HepG2 (cell line): Measurements from ENCODE around the gene RSL1D1. TPM values are rescaled to one million over a fixed set of nuclear protein-coding genes. Genes with fewer than 3 reads are reported as not detected.
"Not testable (repeated sequence)": the region's sequence is repeated elsewhere in the genome, so short reads cannot be mapped to it uniquely, and the experiment has no call there.

ENCODE experiments used
- ATAC-seq: fragments of 200-7000 bp; cut with Tn5 transposase; 3 replicates; pipeline ENCODE4 v1.9.1; 2020; ENCODE audit warnings: mild to moderate bottlenecking, moderate library complexity
- BruUV-seq: library from RNA; stranded (reverse); fragments of 400-500 nt; replicated peaks from 2 replicates; lab custom pipeline; 2021; lab: Mats Ljungman, UMichigan
- CTCF ChIA-PET: fragments of 300-600 bp; formaldehyde crosslinking; extraction: SDS; loops from one replicate; lab custom pipeline; 2021; ENCODE audit warnings: low total read pairs, inconsistent platforms, low intra/inter-chr PET ratio; lab: Yijun Ruan, JAX
- POLR2A ChIA-PET: fragments of 350-600 bp; sonication (Branson Sonifier 250); formaldehyde crosslinking; loops from one replicate; lab custom pipeline; 2020; ENCODE audit warnings: antibody characterized with exemption, inconsistent platforms; lab: Yijun Ruan, JAX
- DNase-seq: peaks from one replicate; pipeline ENCODE4 v3.0.0-alpha.2; 2015; ENCODE audit warnings: low spot score
- FAIRE-seq: peaks from 3 replicates; lab custom pipeline; 2011; peaks lifted over from hg19 to GRCh38; lab: Jason Lieb, UNC
- H2AFZ ChIP-seq: one replicate; pipeline ENCODE4 v1.6.1; 2011; ENCODE audit warnings: low read length, inconsistent platforms
- H3K27ac ChIP-seq: fragments of 300-600 bp; 3 replicates; pipeline ENCODE4 v1.8.0; 2011; ENCODE audit warnings: mixed run types, mild to moderate bottlenecking, mixed read lengths, low read length, inconsistent platforms; ENCODE audit not compliant: insufficient read depth; ENCODE audit errors: extremely low read length
- H3K27me3 ChIP-seq, 2 experiments: fragments of 200-600 bp in 1 of 2; 2 replicates in 1 of 2; 3 replicates in 1 of 2; pipeline versions ENCODE4 v1.6.0 to v1.8.0; 2011; ENCODE audit warnings: low read length in 2 of 2, mild to moderate bottlenecking in 2 of 2, moderate library complexity in 2 of 2, inconsistent platforms in 1 of 2; ENCODE audit not compliant: insufficient read depth in 2 of 2, control insufficient read depth in 1 of 2
- H3K36me3 ChIP-seq, 2 experiments: fragments of 200-600 bp in 1 of 2; replicated peaks in 1 of 2; 2 replicates in 1 of 2; 3 replicates in 1 of 2; pipeline versions ENCODE4 v1.5.1 to v1.8.0; 2011; ENCODE audit warnings: low read length in 2 of 2, inconsistent platforms in 1 of 2; ENCODE audit not compliant: insufficient read depth in 2 of 2, control insufficient read depth in 1 of 2
- H3K4me1 ChIP-seq: 2 replicates; pipeline ENCODE4 v1.5.1; 2012; ENCODE audit warnings: low read length, inconsistent platforms; ENCODE audit not compliant: insufficient read depth
- H3K4me2 ChIP-seq: 2 replicates; pipeline ENCODE4 v1.6.0; 2011; ENCODE audit warnings: low read depth, low read length, inconsistent platforms
- H3K4me3 ChIP-seq, 3 experiments: fragments of 200-600 bp in 1 of 3; sonication (generic), shearing (Covaris generic) in 1 of 3; replicated peaks in 1 of 3; 2 replicates each; pipeline ENCODE4 v1.5.1; 2011 to 2016; ENCODE audit warnings: low read length in 3 of 3, inconsistent platforms in 2 of 3, low read depth in 2 of 3, mild to moderate bottlenecking in 2 of 3, control low read depth in 1 of 3, mixed read lengths in 1 of 3; ENCODE audit not compliant: insufficient read depth in 1 of 3
- H3K79me2 ChIP-seq: one replicate; pipeline ENCODE4 v1.6.1; 2011; ENCODE audit warnings: low read length, inconsistent platforms; ENCODE audit not compliant: insufficient read depth
- H3K9ac ChIP-seq: 2 replicates; pipeline ENCODE4 v1.6.0; 2011; ENCODE audit warnings: mild to moderate bottlenecking, low read depth, low read length, inconsistent platforms; ENCODE audit not compliant: insufficient read depth
- H3K9me3 ChIP-seq: 2 replicates; pipeline ENCODE4 v1.5.1; 2012; ENCODE audit warnings: mild to moderate bottlenecking, low read length
- H4K20me1 ChIP-seq: 2 replicates; pipeline ENCODE4 v1.6.0; 2011; ENCODE audit warnings: inconsistent platforms, mild to moderate bottlenecking, low read length, moderate library complexity; ENCODE audit not compliant: insufficient read depth
- ZNF264 ChIP-seq: sonication (generic); formaldehyde crosslinking; IDR thresholded peaks from 2 replicates; pipeline ENCODE4 v1.4.0; 2020; ENCODE audit warnings: missing genetic modification reagents
- ZNF441 ChIP-seq: sonication (generic); formaldehyde crosslinking; IDR thresholded peaks from 2 replicates; pipeline ENCODE4 v1.7.0; 2021; ENCODE audit warnings: missing genetic modification reagents, borderline replicate concordance
- WGBS: methylation state at CpG from one replicate; pipeline ENCODE4 v1.1.6; 2017; ENCODE audit warnings: low lambda C conversion rate; 5-methylcytosine and 5-hydroxymethylcytosine counted together
- in situ Hi-C: cut with HindIII; loops from 2 replicates; pipeline ENCODE4 v1.10.0; 2017; ENCODE audit warnings: low pct_unique_long_range_greater_than_20kb; ENCODE audit not compliant: extremely low pct_ligation_motif_present
- intact Hi-C: fragments of 100-400 bp; cut with micrococcal nuclease; formaldehyde crosslinking; loops from one replicate; pipeline ENCODE4 v1.10.0; 2022; ENCODE audit not compliant: unreplicated experiment
- polyA plus RNA-seq, 8 experiments: library from polyadenylated mRNA; depleted of rRNA in 3 of 8; stranded (reverse) in 7 of 8; unstranded in 1 of 8; fragments of >200 nt; fragmentation: Illumina TruSeq in 4 of 8; extraction: Trizol in 4 of 8; gene quantifications; 2 replicates each; pipeline versions ENCODE4 v1.2.1 to v1.2.3, GENCODE V29; 2011 to 2016; ENCODE audit warnings: low read depth in 4 of 8, missing spikeins in 1 of 8, mixed read lengths in 1 of 8; ENCODE audit not compliant: insufficient read depth in 1 of 8
- total RNA-seq, 5 experiments: library from RNA; depleted of rRNA; stranded (reverse); fragments of >200 nt; fragmentation: Illumina TruSeq; extraction: Trizol; gene quantifications; 2 replicates each; pipeline ENCODE4 v1.2.3, GENCODE V29; 2016; ENCODE audit warnings: low read depth in 1 of 5
- TF ChIP-seq, protein P1 (sequence below): sonication (generic); formaldehyde crosslinking; IDR thresholded peaks from 2 replicates; pipeline ENCODE4; 2020; ENCODE audit warnings: missing genetic modification reagents, mild to moderate bottlenecking, borderline replicate concordance
- TF ChIP-seq, protein P2 (sequence below): sonication (generic); formaldehyde crosslinking; IDR thresholded peaks from 2 replicates; pipeline ENCODE4 v1.9.0; 2021; ENCODE audit warnings: mild to moderate bottlenecking, missing genetic modification reagents

RSL1D1 gene
- total and polyA plus RNA-seq, 2 of the 13 experiments (the other 11 are each of a cell fraction or from before 2014, with no cell fraction given) = 187 to 343 TPM

DNA sequence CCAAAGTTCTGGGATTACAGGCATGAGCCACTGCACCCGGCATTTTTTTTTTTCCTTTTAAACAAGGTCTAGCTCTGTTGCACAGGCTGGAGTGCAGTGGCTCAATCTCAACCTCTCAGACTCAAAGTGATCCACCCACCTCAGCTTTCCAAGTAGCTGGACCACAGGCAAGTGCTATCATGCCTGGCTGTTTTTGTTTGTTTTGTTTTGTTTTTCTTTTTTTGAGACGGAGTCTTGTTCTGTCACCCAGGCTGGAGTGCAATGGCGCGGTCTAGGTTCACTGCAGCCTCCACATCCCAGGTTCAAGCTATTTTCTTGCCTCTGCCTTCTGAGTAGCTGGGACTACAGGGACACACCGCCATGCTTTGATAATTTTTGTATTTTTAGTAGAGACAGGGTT lies 35.2 kb downstream of the RSL1D1 start:
- no peak for TF ChIP-seq ZNF264 (CRISPR knock-in tag)
- peak; percentile 94 for TF ChIP-seq ZNF441 (CRISPR knock-in tag)
- H3K4me1 ChIP-seq = peaks cover 19% of the 10 kb centered on the region
- no peak overlapping the region for H3K4me3 ChIP-seq
- no peak overlapping the region for H3K27ac ChIP-seq
- CTCF ChIA-PET = no interaction called here
- H3K79me2 ChIP-seq = no peaks in the 10 kb centered on the region
- FAIRE-seq (no peak), ATAC-seq (peak; percentile 17; the same call in 1 of the 3 replicates), DNase-seq (no peak)
- H3K27me3 ChIP-seq = 0 out of 5 replicates have a peak, but pooled peaks cover 0 to 5% of the 10 kb centered on the region in 2 experiments
- BruUV-seq = no TSS peak
- H4K20me1 ChIP-seq = no peaks in the 10 kb centered on the region
- no peak overlapping the region for H3K9ac ChIP-seq
- POLR2A ChIA-PET = interaction anchor here (1.2 to 1.6 kb wide), 2 partner anchors 19 to 240 kb away, joined by 3 to 5 read pairs; partner anchors contain the start of gene ZC3H7A
- no peaks in the 10 kb centered on the region for H3K9me3 ChIP-seq
- intact Hi-C loops (no loop called here), in situ Hi-C loops (loop anchor here (10.0 kb wide), 1 partner anchor 281 kb away; no protein-coding TSS in a partner anchor)
- H2AFZ ChIP-seq = no peak overlapping the region
- no peaks in the 10 kb centered on the region for H3K36me3 ChIP-seq
- no peak overlapping the region for H3K4me2 ChIP-seq
- WGBS = 13% methylated on average over 5 of the region's 5 CpGs

DNA sequence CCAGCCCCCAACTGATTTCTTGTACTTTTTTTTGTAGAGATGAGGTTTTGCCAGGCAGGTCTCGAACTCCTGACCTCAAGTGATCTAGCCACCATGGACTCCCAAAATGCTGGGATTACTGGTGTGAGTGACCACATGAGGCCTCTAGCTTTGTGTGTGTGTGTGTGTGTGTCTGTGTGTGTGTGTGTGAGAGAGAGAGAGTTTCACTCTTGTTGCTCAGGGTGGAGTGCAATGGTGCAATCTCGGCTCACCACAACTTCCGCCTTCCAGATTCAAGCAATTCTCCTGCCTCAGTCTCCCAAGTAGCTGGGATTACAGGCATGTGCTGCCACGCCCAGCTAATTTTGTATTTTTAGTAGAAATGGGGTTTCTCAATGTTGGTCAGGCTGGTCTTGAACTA lies 36.5 kb downstream of the RSL1D1 start:
- 76% methylated on average over 4 of the region's 4 CpGs for WGBS
- POLR2A ChIA-PET, H2AFZ ChIP-seq, H3K9ac ChIP-seq, H3K4me3 ChIP-seq, H3K36me3 ChIP-seq, H3K27ac ChIP-seq, H3K9me3 ChIP-seq, H3K79me2 ChIP-seq, H3K27me3 ChIP-seq, FAIRE-seq, ATAC-seq, BruUV-seq, H3K4me2 ChIP-seq, H4K20me1 ChIP-seq, DNase-seq: not testable (repeated sequence)
- H3K4me1 ChIP-seq = peaks cover 28% of the 10 kb centered on the region
- intact Hi-C loops (loop anchor here (5.0 kb wide), 2 partner anchors 72 to 407 kb away; partner anchors contain the start of gene TXNDC11), in situ Hi-C loops (loop anchor here (5.0 to 10.0 kb wide), 2 partner anchors 280 to 407 kb away; no protein-coding TSS in a partner anchor)
- CTCF ChIA-PET = interaction anchor here (0.9 to 1.0 kb wide), 2 partner anchors 99 to 283 kb away, joined by 3 to 5 read pairs; no protein-coding TSS in a partner anchor
- TF ChIP-seq, protein P1, sequence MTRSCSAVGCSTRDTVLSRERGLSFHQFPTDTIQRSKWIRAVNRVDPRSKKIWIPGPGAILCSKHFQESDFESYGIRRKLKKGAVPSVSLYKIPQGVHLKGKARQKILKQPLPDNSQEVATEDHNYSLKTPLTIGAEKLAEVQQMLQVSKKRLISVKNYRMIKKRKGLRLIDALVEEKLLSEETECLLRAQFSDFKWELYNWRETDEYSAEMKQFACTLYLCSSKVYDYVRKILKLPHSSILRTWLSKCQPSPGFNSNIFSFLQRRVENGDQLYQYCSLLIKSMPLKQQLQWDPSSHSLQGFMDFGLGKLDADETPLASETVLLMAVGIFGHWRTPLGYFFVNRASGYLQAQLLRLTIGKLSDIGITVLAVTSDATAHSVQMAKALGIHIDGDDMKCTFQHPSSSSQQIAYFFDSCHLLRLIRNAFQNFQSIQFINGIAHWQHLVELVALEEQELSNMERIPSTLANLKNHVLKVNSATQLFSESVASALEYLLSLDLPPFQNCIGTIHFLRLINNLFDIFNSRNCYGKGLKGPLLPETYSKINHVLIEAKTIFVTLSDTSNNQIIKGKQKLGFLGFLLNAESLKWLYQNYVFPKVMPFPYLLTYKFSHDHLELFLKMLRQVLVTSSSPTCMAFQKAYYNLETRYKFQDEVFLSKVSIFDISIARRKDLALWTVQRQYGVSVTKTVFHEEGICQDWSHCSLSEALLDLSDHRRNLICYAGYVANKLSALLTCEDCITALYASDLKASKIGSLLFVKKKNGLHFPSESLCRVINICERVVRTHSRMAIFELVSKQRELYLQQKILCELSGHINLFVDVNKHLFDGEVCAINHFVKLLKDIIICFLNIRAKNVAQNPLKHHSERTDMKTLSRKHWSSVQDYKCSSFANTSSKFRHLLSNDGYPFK (CRISPR knock-in tag) = 0 out of 2 replicates have a peak, but pooled peaks have one; percentile 50
- TF ChIP-seq, protein P2, sequence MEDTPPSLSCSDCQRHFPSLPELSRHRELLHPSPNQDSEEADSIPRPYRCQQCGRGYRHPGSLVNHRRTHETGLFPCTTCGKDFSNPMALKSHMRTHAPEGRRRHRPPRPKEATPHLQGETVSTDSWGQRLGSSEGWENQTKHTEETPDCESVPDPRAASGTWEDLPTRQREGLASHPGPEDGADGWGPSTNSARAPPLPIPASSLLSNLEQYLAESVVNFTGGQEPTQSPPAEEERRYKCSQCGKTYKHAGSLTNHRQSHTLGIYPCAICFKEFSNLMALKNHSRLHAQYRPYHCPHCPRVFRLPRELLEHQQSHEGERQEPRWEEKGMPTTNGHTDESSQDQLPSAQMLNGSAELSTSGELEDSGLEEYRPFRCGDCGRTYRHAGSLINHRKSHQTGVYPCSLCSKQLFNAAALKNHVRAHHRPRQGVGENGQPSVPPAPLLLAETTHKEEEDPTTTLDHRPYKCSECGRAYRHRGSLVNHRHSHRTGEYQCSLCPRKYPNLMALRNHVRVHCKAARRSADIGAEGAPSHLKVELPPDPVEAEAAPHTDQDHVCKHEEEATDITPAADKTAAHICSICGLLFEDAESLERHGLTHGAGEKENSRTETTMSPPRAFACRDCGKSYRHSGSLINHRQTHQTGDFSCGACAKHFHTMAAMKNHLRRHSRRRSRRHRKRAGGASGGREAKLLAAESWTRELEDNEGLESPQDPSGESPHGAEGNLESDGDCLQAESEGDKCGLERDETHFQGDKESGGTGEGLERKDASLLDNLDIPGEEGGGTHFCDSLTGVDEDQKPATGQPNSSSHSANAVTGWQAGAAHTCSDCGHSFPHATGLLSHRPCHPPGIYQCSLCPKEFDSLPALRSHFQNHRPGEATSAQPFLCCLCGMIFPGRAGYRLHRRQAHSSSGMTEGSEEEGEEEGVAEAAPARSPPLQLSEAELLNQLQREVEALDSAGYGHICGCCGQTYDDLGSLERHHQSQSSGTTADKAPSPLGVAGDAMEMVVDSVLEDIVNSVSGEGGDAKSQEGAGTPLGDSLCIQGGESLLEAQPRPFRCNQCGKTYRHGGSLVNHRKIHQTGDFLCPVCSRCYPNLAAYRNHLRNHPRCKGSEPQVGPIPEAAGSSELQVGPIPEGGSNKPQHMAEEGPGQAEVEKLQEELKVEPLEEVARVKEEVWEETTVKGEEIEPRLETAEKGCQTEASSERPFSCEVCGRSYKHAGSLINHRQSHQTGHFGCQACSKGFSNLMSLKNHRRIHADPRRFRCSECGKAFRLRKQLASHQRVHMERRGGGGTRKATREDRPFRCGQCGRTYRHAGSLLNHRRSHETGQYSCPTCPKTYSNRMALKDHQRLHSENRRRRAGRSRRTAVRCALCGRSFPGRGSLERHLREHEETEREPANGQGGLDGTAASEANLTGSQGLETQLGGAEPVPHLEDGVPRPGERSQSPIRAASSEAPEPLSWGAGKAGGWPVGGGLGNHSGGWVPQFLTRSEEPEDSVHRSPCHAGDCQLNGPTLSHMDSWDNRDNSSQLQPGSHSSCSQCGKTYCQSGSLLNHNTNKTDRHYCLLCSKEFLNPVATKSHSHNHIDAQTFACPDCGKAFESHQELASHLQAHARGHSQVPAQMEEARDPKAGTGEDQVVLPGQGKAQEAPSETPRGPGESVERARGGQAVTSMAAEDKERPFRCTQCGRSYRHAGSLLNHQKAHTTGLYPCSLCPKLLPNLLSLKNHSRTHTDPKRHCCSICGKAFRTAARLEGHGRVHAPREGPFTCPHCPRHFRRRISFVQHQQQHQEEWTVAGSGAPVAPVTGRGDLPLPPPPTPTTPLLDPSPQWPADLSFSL (CRISPR knock-in tag) = peak; percentile 28; the same call in 1 of the 2 replicates
